Activated CD8-positive, alpha-beta memory T cell treated with anti-CD3 and anti-CD28 coated beads, Interleukin-2, amount 10 ng/mL, durations not matched to agents 7 days and 5 days (primary cell): ENCODE results near the gene ACD. TPM values are rescaled to one million over a fixed set of nuclear protein-coding genes. Genes with fewer than 3 reads are reported as not detected.
"Not testable (repeated sequence)": the region's sequence is repeated elsewhere in the genome, so short reads cannot be mapped to it uniquely, and the experiment has no call there.

Experiments
- ATAC-seq: fragments of 150-1000 bp; cut with Tn5 transposase; one replicate; pipeline ENCODE4 v1.10.0; 2021; ENCODE audit warnings: moderate library complexity
- CTCF ChIA-PET: fragments of 350-600 bp; sonication (Branson Sonifier 250); formaldehyde crosslinking; loops from one replicate; lab custom pipeline; 2021; ENCODE audit warnings: antibody characterized with exemption; lab: Charles Lee
- DNase-seq: peaks from one replicate; pipeline ENCODE4 v3.0.0-alpha.2; 2020
- H3K27ac Mint-ChIP-seq: one replicate; pipeline ENCODE4 v1.8.0; 2021; ENCODE audit warnings: mild to moderate bottlenecking, mixed read lengths
- H3K27me3 Mint-ChIP-seq: one replicate; pipeline ENCODE4 v1.8.0; 2021; ENCODE audit warnings: mixed read lengths
- H3K36me3 Mint-ChIP-seq: one replicate; pipeline ENCODE4 v1.8.0; 2021; ENCODE audit warnings: mild to moderate bottlenecking, mixed read lengths
- H3K4me1 Mint-ChIP-seq: one replicate; pipeline ENCODE4 v1.8.0; 2021; ENCODE audit warnings: mixed read lengths
- H3K4me3 Mint-ChIP-seq: one replicate; pipeline ENCODE4 v1.8.0; 2021; ENCODE audit warnings: mild to moderate bottlenecking, moderate library complexity, mixed read lengths
- H3K9me3 Mint-ChIP-seq: one replicate; pipeline ENCODE4 v1.8.0; 2022; ENCODE audit warnings: low read depth, mixed read lengths
- total RNA-seq, 2 experiments: library from RNA; stranded (reverse); gene quantifications; one replicate each; pipeline ENCODE4 v1.2.3, GENCODE V29; 2021

Gene ACD
- total RNA-seq, 2 experiments from 2014 or later = 49.7 to 58.1 TPM

- ATAC-seq, H3K4me3 Mint-ChIP-seq, H3K9me3 Mint-ChIP-seq, H3K27ac Mint-ChIP-seq, DNase-seq, H3K4me1 Mint-ChIP-seq, H3K36me3 Mint-ChIP-seq, H3K27me3 Mint-ChIP-seq: not testable (repeated sequence)
- CTCF ChIA-PET = interaction anchor here (0.8 to 1.5 kb wide), 2 partner anchors 172 to 374 kb away, joined by 3 read pairs; no protein-coding TSS in a partner anchor
Measured at GRCh38 chr16:67693517-67694285, 33.6 kb upstream of the ACD start.

GRCh38 chr16:67685388-67686112 lies 25.5 kb upstream of the ACD start:
- CTCF ChIA-PET = no interaction called here
- no peak for DNase-seq
- no peak for ATAC-seq
- H3K4me3 Mint-ChIP-seq = no peak overlapping the region
- no peak overlapping the region for H3K27ac Mint-ChIP-seq
- no peaks in the 10 kb centered on the region for H3K4me1 Mint-ChIP-seq
- no peaks in the 10 kb centered on the region for H3K27me3 Mint-ChIP-seq
- H3K36me3 Mint-ChIP-seq = peaks cover 5% of the 10 kb centered on the region
- no peaks in the 10 kb centered on the region for H3K9me3 Mint-ChIP-seq

DNA sequence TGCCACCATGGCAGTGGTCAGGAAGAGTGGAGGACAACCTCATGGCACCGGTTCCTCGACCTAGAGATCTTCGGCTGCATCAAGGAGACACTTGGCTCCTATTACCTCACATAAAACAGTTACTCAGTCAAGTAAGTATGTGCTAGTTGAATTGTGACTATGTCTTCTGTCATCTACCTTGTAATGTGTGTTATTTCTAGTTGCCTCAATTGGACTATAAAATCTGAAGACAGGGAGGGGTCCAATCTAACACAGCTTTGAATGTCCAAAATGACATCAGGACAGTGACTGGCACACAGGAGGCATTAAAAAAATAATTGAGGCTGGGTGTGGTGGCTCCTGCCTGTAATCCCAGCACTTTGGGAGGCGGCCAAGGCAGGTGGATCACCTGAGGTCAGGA lies 23.7 kb upstream of the ACD start:
- Mint-ChIP-seq H3K9me3 (no peaks in the 10 kb centered on the region), H3K27ac (no peak overlapping the region), H3K4me1 (no peaks in the 10 kb centered on the region), H3K27me3 (no peaks in the 10 kb centered on the region), H3K36me3 (peaks cover 5% of the 10 kb centered on the region), H3K4me3 (no peak overlapping the region)
- DNase-seq (no peak), ATAC-seq (no peak)
- CTCF ChIA-PET = no interaction called here

DNA sequence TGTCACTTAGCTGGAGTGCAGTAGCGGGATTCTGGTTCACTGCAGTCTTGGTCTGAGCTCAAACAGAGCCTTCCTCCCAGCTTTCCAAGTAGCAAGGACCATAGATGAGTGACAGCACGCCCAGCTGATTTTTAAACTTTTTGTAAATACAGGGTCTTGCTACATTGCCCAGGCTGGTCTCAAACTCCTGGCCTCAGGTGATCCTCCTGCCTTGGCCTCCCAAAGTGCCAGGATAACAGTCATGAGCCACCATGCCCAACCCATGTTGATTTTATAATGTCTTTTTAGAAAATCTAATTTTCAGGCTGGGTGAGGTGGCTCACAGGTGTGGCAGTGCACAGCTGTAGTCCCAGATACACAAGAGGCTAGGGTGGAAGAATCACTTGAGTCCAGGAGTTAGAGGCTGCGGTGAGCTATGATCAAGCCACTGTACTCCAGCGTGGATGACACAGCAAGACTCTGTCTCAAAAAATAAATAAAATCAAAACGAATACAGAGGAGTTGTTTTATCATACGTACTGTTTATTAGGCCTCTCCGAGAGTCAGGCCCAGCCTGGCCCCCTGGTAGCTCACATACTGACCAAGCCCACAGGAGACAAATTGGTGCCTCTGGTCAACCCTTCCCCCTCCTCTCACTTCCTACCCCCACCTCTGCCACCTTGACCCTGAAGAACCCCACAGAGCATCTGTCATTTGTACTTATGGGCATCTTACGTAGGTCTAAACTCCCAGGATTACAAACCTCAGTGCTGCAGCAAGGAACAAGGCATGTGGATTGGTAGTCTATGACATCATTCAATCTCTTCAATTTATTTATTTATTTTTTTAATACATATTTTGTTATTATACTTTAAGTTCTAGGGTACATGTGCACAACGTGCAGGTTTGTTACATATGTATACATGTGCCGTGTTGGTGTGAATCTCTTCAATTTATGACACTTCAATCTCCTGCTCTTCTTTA lies 20.2 kb upstream of the ACD start:
- H3K4me1 Mint-ChIP-seq = no peaks in the 10 kb centered on the region
- H3K4me3 Mint-ChIP-seq = no peak overlapping the region
- no peak for ATAC-seq
- no peak overlapping the region for H3K27ac Mint-ChIP-seq
- H3K27me3 Mint-ChIP-seq = no peaks in the 10 kb centered on the region
- DNase-seq = no peak
- CTCF ChIA-PET = interaction anchor here (1.0 to 2.1 kb wide), 4 partner anchors 8 to 137 kb away, joined by 3 to 5 read pairs (median 4); no protein-coding TSS in a partner anchor
- peaks cover 5% of the 10 kb centered on the region for H3K36me3 Mint-ChIP-seq
- no peaks in the 10 kb centered on the region for H3K9me3 Mint-ChIP-seq

DNA sequence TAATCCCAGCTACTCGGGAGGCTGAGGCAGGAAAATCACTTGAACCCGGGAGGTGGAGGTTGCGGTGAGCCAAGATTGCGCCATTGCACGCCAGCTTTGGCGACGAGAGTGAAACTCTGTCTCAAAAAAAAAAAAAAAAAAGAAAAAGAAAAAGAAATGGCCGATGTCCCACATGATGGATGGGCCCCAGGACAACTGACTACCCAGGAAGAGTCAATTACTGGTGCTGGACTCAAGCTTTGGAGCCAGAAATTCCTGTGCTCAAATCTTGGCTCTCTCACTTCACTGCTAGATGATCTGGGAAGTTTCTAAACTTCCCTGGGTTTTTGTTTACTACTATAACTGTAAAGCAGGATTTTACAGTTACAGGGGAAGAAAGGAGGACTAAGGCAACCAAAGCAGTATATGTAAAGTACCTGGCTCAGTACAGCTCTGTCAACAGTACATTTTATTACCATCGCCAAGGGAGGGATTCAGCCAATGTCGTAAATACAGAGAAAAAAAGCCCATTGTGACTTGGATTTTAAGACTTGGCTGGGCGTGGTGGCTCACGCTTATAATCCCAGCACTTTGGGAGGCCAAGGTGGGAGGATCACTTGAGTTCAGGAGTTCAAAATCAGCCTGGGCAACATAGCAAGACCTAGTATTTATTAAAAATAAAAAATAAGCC lies 18.4 kb upstream of the ACD start:
- no peak overlapping the region for H3K27ac Mint-ChIP-seq

GRCh38 chr16:67677712-67678111 lies 17.7 kb upstream of the ACD start:
- no peaks in the 10 kb centered on the region for H3K4me1 Mint-ChIP-seq
- H3K9me3 Mint-ChIP-seq = no peaks in the 10 kb centered on the region
- H3K4me3 Mint-ChIP-seq = no peak overlapping the region
- CTCF ChIA-PET = interaction anchor here (1.5 to 1.9 kb wide), 2 partner anchors 10 to 139 kb away, joined by 4 read pairs; no protein-coding TSS in a partner anchor
- H3K36me3 Mint-ChIP-seq = no peaks in the 10 kb centered on the region
- ATAC-seq (no peak), DNase-seq (no peak)
- H3K27ac Mint-ChIP-seq = no peak overlapping the region
- H3K27me3 Mint-ChIP-seq = no peaks in the 10 kb centered on the region

More for the DNA sequence above, 18.4 kb upstream of the ACD start:
- Mint-ChIP-seq H3K9me3 (no peaks in the 10 kb centered on the region), H3K27me3 (no peaks in the 10 kb centered on the region), H3K4me3 (no peak overlapping the region), H3K36me3 (peaks cover 2% of the 10 kb centered on the region), H3K4me1 (no peaks in the 10 kb centered on the region)
- ATAC-seq (no peak), DNase-seq (no peak)
- CTCF ChIA-PET = interaction anchor here (1.5 to 2.1 kb wide), 3 partner anchors 9 to 138 kb away, joined by 4 read pairs; no protein-coding TSS in a partner anchor

DNA sequence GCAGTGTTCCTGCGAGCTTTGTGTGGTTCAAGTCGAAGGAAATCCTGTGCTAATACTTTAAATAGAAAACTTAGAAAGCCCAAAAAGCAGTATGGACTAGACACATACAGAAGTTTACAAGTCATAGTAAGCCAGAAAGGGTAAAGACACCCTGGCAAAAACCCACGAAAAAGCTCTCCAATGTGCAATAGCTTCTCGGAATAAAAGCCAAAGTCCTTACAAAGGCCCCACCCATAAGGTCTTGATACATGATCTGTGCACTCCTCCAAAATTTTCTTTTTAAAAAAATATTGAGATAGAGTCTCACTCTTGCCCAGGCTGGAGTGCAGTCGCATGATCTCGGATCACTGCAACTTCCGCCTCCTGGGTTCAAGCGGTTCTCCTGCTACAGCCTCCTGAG lies 16.9 kb upstream of the ACD start:
- Mint-ChIP-seq H3K4me1 (no peaks in the 10 kb centered on the region), H3K9me3 (no peaks in the 10 kb centered on the region), H3K4me3 (no peak overlapping the region), H3K27ac (no peak overlapping the region), H3K36me3 (no peaks in the 10 kb centered on the region), H3K27me3 (no peaks in the 10 kb centered on the region)
- DNase-seq (no peak), ATAC-seq (no peak)
- CTCF ChIA-PET = interaction anchor here (0.9 to 1.9 kb wide), 4 partner anchors 11 to 140 kb away, joined by 3 to 4 read pairs (median 4); partner anchors contain the start of gene CARMIL2

- Mint-ChIP-seq H3K27ac (no peak overlapping the region), H3K4me3 (no peak overlapping the region), H3K36me3 (no peaks in the 10 kb centered on the region), H3K27me3 (no peaks in the 10 kb centered on the region), H3K9me3 (no peaks in the 10 kb centered on the region), H3K4me1 (no peaks in the 10 kb centered on the region)
- DNase-seq (no peak), ATAC-seq (no peak)
- CTCF ChIA-PET = interaction anchor here (0.9 to 1.9 kb wide), 3 partner anchors 11 to 129 kb away, joined by 3 to 4 read pairs (median 3); partner anchors contain the start of gene CARMIL2
Measured at GRCh38 chr16:67676516-67676915, 16.5 kb upstream of the ACD start.

DNA sequence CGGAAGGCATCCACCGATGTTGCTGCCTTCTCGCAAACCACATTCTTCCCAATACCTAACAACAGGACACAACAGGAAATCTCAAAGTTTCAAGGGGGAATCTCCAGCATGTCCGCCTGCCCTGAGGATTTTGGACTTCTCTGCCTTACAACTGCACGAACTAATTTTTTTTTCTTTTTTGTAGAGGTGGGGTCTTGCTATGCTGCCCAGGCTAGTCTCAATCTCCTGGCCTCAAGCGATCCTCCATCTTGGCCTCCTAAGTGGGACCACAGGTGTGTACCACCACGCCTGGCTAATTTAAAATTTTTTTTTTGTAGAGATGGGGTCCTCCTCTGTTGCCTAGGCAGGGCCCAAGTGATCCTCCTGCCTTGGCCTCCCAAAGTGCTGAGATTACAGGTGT lies 15.9 kb upstream of the ACD start:
- CTCF ChIA-PET = interaction anchor here (0.9 kb wide), 1 partner anchor 129 kb away, joined by 3 read pairs; no protein-coding TSS in a partner anchor
- H3K9me3 Mint-ChIP-seq = no peaks in the 10 kb centered on the region
- no peak for DNase-seq
- no peak overlapping the region for H3K27ac Mint-ChIP-seq
- no peaks in the 10 kb centered on the region for H3K36me3 Mint-ChIP-seq
- no peak for ATAC-seq
- no peaks in the 10 kb centered on the region for H3K27me3 Mint-ChIP-seq
- no peaks in the 10 kb centered on the region for H3K4me1 Mint-ChIP-seq
- H3K4me3 Mint-ChIP-seq = no peak overlapping the region

DNA sequence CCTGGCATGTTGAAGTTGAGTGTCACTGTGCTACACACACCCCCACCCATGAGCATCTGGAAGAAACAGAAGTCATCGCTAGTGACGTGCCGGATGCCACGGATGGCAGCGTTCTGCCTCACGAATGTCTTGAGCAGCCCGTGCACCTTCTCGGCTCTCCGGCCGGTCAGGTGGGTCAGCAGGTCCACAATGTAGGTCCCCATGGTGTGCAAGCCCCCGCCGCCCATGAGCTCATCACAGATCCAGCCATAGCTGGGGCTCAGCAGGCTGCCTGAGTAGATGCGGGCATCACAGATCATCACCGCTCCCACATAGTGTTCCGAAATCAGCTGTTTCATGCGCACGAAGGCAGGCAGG lies 15.5 kb upstream of the ACD start:
- Mint-ChIP-seq H3K27me3 (no peaks in the 10 kb centered on the region), H3K36me3 (no peaks in the 10 kb centered on the region), H3K4me3 (no peak overlapping the region), H3K9me3 (no peaks in the 10 kb centered on the region), H3K27ac (no peak overlapping the region), H3K4me1 (no peaks in the 10 kb centered on the region)
- ATAC-seq (no peak), DNase-seq (no peak)
- CTCF ChIA-PET = no interaction called here

GRCh38 chr16:67674851-67675578 lies 15.0 kb upstream of the ACD start:
- no peaks in the 10 kb centered on the region for H3K36me3 Mint-ChIP-seq
- CTCF ChIA-PET = interaction anchor here (0.9 to 1.2 kb wide), 3 partner anchors 12 to 158 kb away, joined by 3 to 4 read pairs (median 3); no protein-coding TSS in a partner anchor
- DNase-seq = no peak
- no peak for ATAC-seq
- no peaks in the 10 kb centered on the region for H3K27me3 Mint-ChIP-seq
- H3K27ac Mint-ChIP-seq = no peak overlapping the region
- no peaks in the 10 kb centered on the region for H3K4me1 Mint-ChIP-seq
- H3K9me3 Mint-ChIP-seq = no peaks in the 10 kb centered on the region
- no peak overlapping the region for H3K4me3 Mint-ChIP-seq
